Hepatocyte (in vitro differentiated cells): ENCODE measurements around the gene DLK2. TPM values are rescaled to one million over a fixed set of nuclear protein-coding genes. Genes with fewer than 3 reads are reported as not detected.
A peak's percentile ranks its signal among the peaks of the same experiment; 100 is the strongest.
"Not testable (repeated sequence)": the region's sequence is repeated elsewhere in the genome, so short reads cannot be mapped to it uniquely, and the experiment has no call there.

Experiments used
- DNase-seq: peaks from one replicate; pipeline ENCODE4 v3.0.0-alpha.2; 2016; ENCODE audit warnings: low spot score
- H2AFZ ChIP-seq: fragments of 200-600 bp; sonication (generic); 2 replicates; pipeline ENCODE4 v1.6.0; 2016; ENCODE audit warnings: antibody characterized with exemption, mild to moderate bottlenecking
- H3K27ac ChIP-seq: fragments of 200-600 bp; sonication (generic); 2 replicates; pipeline ENCODE4 v1.5.1; 2016; ENCODE audit warnings: mild to moderate bottlenecking
- H3K27me3 ChIP-seq: fragments of 200-600 bp; sonication (generic); 2 replicates; pipeline ENCODE4 v1.6.1; 2016
- H3K36me3 ChIP-seq: fragments of 200-600 bp; sonication (generic); replicated peaks from 2 replicates; pipeline ENCODE4 v1.5.1; 2016; ENCODE audit warnings: low read depth; ENCODE audit not compliant: insufficient read depth
- H3K4me1 ChIP-seq: fragments of 200-600 bp; sonication (generic); 2 replicates; pipeline ENCODE4 v1.5.1; 2016; ENCODE audit warnings: mild to moderate bottlenecking, moderate library complexity; ENCODE audit not compliant: insufficient read depth
- H3K4me2 ChIP-seq: fragments of 200-600 bp; sonication (generic); 2 replicates; pipeline ENCODE4 v1.6.0; 2016
- H3K4me3 ChIP-seq: fragments of 200-600 bp; sonication (generic); 2 replicates; pipeline ENCODE4 v1.5.1; 2016; ENCODE audit warnings: mild to moderate bottlenecking
- H3K79me2 ChIP-seq: fragments of 200-600 bp; sonication (generic); 2 replicates; pipeline ENCODE4 v1.6.0; 2017; ENCODE audit warnings: mild to moderate bottlenecking
- H3K9me2 ChIP-seq: fragments of 200-600 bp; sonication (generic); replicated peaks from 2 replicates; pipeline ENCODE4 v1.6.0; 2017; ENCODE audit warnings: mild to moderate bottlenecking; ENCODE audit not compliant: insufficient read depth
- H3K9me3 ChIP-seq: fragments of 200-600 bp; sonication (generic); 2 replicates; pipeline ENCODE4 v1.5.1; 2016; ENCODE audit warnings: low read depth, mild to moderate bottlenecking
- H4K20me1 ChIP-seq: fragments of 200-600 bp; sonication (generic); 2 replicates; pipeline ENCODE4 v1.6.0; 2016; ENCODE audit warnings: mild to moderate bottlenecking; ENCODE audit not compliant: insufficient read depth, poor library complexity, severe bottlenecking
- EZH2 ChIP-seq: fragments of 200-600 bp; sonication (generic); IDR thresholded peaks from 2 replicates; pipeline ENCODE4 v1.6.1; 2016; ENCODE audit warnings: antibody characterized with exemption, mild to moderate bottlenecking, borderline replicate concordance
- EZH2phosphoT487 ChIP-seq: fragments of 200-600 bp; sonication (generic); IDR thresholded peaks from one replicate; pipeline ENCODE4 v1.6.1; 2018; ENCODE audit warnings: antibody characterized with exemption, mild to moderate bottlenecking, low read depth, moderate library complexity; ENCODE audit not compliant: unreplicated experiment, severe bottlenecking
- WGBS: methylation state at CpG from one replicate; pipeline ENCODE4 v1.1.6; 2016; ENCODE audit warnings: low lambda C conversion rate; ENCODE audit errors: missing lambda C conversion rate; 5-methylcytosine and 5-hydroxymethylcytosine counted together
- polyA plus RNA-seq: library from polyadenylated mRNA; unstranded; fragments of >200 nt; fragmentation: Nextera tagmentation; extraction: Ambion mirVana; gene quantifications from 2 replicates; pipeline ENCODE4 v1.2.1, GENCODE V29; 2016
- total RNA-seq: library from RNA; depleted of rRNA; stranded (reverse); fragments of >200 nt; gene quantifications from 2 replicates; pipeline ENCODE4 v1.2.3, GENCODE V29; 2014
- TF ChIP-seq, protein P1 (sequence below): fragments of 200-600 bp; sonication (generic); IDR thresholded peaks from 2 replicates; pipeline ENCODE4 v1.5.1; 2016; ENCODE audit warnings: antibody characterized with exemption, mild to moderate bottlenecking; ENCODE audit not compliant: poor library complexity

DLK2 gene
- total and polyA plus RNA-seq, 2 experiments from 2014 or later, result 0.33 to 1.8 TPM

DNA sequence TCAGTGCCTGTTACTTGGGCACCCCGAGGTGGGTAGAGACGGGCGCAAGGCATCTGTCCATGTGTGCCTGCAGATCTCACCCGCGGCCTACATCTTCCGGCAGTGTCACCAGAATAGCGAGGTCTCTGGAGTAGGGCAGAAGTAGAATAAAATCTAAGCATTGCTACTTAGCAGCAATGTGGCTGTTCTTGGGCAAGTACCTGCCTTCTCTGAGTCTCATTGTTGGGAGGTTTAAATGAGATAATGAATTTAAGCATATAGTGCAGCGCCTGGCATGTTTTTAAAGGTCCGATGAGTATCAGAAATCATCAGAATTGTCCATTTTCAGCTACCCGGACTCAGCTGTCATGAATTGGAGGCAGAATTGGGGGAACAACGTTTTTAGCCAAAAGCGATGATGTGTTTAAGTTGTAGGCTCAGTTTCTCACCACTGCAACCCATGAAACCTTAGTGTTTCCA, 27.2 kb downstream of the DLK2 start:
- TF ChIP-seq, protein P1, sequence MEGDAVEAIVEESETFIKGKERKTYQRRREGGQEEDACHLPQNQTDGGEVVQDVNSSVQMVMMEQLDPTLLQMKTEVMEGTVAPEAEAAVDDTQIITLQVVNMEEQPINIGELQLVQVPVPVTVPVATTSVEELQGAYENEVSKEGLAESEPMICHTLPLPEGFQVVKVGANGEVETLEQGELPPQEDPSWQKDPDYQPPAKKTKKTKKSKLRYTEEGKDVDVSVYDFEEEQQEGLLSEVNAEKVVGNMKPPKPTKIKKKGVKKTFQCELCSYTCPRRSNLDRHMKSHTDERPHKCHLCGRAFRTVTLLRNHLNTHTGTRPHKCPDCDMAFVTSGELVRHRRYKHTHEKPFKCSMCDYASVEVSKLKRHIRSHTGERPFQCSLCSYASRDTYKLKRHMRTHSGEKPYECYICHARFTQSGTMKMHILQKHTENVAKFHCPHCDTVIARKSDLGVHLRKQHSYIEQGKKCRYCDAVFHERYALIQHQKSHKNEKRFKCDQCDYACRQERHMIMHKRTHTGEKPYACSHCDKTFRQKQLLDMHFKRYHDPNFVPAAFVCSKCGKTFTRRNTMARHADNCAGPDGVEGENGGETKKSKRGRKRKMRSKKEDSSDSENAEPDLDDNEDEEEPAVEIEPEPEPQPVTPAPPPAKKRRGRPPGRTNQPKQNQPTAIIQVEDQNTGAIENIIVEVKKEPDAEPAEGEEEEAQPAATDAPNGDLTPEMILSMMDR, result no peak
- no peak for TF ChIP-seq EZH2
- no peak for TF ChIP-seq EZH2phosphoT487
- WGBS, result 19% methylated on average over 12 of the region's 12 CpGs
- Histone ChIP-seq H3K9me3 (no peaks in the 10 kb centered on the region), H3K79me2 (peaks cover 31% of the 10 kb centered on the region), H3K27ac (peak overlapping the region; percentile 83), H3K27me3 (no peaks in the 10 kb centered on the region), H3K4me1 (peaks cover 16% of the 10 kb centered on the region), H3K4me2 (peak overlapping the region; percentile 90), H3K36me3 (no peaks in the 10 kb centered on the region), H4K20me1 (no peaks in the 10 kb centered on the region), H3K4me3 (peak overlapping the region; percentile 62), H2AFZ (peak overlapping the region; percentile 66), H3K9me2 (no peaks in the 10 kb centered on the region)
- DNase-seq, result no peak

DNA sequence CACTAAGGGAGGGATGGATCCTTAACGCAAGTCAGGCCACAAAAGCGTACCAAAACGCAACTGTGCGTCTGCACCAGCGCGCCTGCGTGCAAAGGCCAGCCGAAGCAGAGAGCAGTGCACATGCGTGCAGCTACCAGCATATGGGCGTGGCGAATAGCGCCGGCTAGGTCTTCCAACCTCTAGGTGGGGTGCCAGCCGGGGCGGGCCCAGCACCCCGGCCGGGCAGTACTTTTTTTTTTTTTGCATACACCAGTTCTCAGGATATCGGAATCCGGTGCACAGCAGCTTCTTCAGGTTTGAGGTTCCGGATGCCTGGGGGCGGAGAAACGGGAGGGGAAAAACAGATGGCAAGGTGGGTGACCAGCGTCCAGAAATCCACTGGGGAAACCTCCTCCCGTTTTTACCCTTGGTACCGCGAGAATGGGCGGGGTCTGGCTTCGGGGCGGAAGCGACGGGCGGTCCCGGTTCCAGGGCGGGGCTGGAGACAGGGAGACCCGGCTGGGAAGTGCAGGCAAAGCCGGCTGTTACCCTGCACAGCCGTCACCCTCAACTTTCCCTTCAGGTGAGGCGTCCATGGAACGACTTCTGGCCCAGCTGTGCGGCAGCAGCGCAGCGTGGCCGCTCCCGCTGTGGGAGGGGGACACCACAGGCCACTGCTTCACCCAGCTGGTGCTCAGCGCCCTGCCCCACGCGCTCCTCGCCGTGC, 27.8 kb downstream of the DLK2 start, which contains the start of gene ABCC10:
Gene ABCC10, plus strand, starts transcription at position 136 of the 706 bp plus-strand sequence. Its CDS starts 438 bp downstream, at position 574.
- H3K4me2 ChIP-seq, result peak within 1 kb of the TSS; percentile 90
- peak within 1 kb of the TSS; percentile 83 for H3K27ac ChIP-seq
- peaks cover 16% of the 10 kb centered on the region for H3K4me1 ChIP-seq
- DNase-seq, result peak; percentile 97
- peak within 1 kb of the TSS; percentile 62 for H3K4me3 ChIP-seq
- 2% methylated on average over 47 of the region's 49 CpGs for WGBS
- peak within 1 kb of the TSS; percentile 95 for H2AFZ ChIP-seq
- H3K9me2 ChIP-seq, result no peaks in the 10 kb centered on the region
- H4K20me1 ChIP-seq, result no peaks in the 10 kb centered on the region
- H3K36me3 ChIP-seq, result no peaks in the 10 kb centered on the region
- H3K27me3 ChIP-seq, result no peaks in the 10 kb centered on the region
- no peak for TF ChIP-seq EZH2
- TF ChIP-seq, protein P1, result peak; percentile 47
- H3K9me3 ChIP-seq, result no peaks in the 10 kb centered on the region
- H3K79me2 ChIP-seq, result peaks cover 31% of the 10 kb centered on the region

DNA sequence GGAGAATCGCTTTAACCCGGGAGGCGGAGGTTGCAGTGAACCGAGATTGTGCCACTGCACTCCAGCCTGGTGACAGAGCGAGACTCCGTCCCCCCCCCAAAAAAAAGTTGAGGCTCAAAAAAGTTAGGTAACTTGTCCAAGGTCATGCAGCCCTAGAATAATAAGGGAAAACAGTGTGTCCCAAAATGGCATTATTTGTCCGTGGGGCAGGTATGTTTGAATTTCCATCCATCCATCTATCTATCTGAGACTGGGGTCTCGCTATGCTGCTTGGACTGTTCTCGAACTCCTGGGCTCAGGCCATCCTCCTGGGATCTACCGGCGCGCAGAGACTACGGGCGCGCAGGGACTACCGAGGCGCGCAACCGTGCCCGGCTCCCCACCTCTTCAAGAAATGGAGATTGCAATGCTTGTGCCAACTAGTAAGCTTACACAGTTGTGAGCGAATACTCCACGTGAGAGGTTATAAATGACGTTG, 28.4 kb downstream of the DLK2 start:
- Histone ChIP-seq H3K4me1 (peaks cover 16% of the 10 kb centered on the region), H3K36me3 (no peaks in the 10 kb centered on the region), H3K4me2 (peak overlapping the region; percentile 90), H3K27ac (peak overlapping the region; percentile 83), H3K27me3 (no peaks in the 10 kb centered on the region), H3K9me3 (no peaks in the 10 kb centered on the region), H3K9me2 (no peaks in the 10 kb centered on the region), H3K4me3 (no peak overlapping the region), H3K79me2 (peaks cover 31% of the 10 kb centered on the region), H2AFZ (peak overlapping the region; percentile 95), H4K20me1 (no peaks in the 10 kb centered on the region)
- no peak for DNase-seq
- TF ChIP-seq EZH2phosphoT487 (no peak), EZH2 (no peak)
- TF ChIP-seq, protein P1, result no peak
- WGBS, result 62% methylated on average over 21 of the region's 23 CpGs

DNA sequence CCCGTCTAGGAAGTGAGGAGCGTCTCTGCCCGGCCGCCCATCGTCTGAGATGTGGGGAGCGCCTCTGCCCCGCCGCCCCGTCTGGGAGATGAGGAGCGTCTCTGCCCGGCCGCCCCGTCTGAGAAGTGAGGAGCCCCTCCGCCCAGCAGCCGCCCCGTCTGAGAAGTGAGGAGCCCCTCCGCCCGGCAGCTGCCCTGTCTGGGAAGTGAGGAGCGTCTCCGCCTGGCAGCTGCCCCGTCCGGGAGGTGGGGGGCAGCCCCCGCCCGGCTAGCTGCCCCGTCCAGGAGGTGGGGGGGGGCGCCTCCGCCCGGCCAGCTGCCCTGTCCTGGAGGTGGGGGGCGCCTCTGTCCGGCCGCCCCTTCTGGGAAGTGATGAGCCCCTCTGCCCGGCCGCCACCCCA, 30.3 kb downstream of the DLK2 start:
- peaks cover 16% of the 10 kb centered on the region for H3K4me1 ChIP-seq
- not testable (repeated sequence) for H4K20me1 ChIP-seq, H3K9me2 ChIP-seq, H3K27me3 ChIP-seq, H3K36me3 ChIP-seq, H3K4me2 ChIP-seq, DNase-seq, H2AFZ ChIP-seq, H3K4me3 ChIP-seq, H3K9me3 ChIP-seq, H3K27ac ChIP-seq
- WGBS, result 99% methylated on average over 12 of the region's 33 CpGs
- peaks cover 21% of the 10 kb centered on the region for H3K79me2 ChIP-seq
